Activated T-helper 17 cell treated with anti-CD3 and anti-CD28 coated beads, Interleukin-2, amount 50 U/mL, for 72 hours (primary cell): Measurements from ENCODE around the gene ATP6V1A. TPM values are rescaled to one million over a fixed set of nuclear protein-coding genes. Genes with fewer than 3 reads are reported as not detected.

Experiments
- total RNA-seq, 2 donors: library from RNA; stranded (reverse); gene quantifications; one replicate each; pipeline ENCODE4 v1.2.3, GENCODE V29; 2022

ATP6V1A gene
- total RNA-seq, 2 donors from 2014 or later: 27.0 to 39.6 TPM

Other genes starting within 250 kb of the ATP6V1A start
- 10 to 100 TPM; 24.7 to 56.8 TPM for gene SPICE1, start 231.9 kb upstream of the ATP6V1A start, total RNA-seq
- gene SIDT1, start 214.5 kb upstream of the ATP6V1A start, total RNA-seq: 10 to 100 TPM; 17.0 to 20.8 TPM
- 10 to 100 TPM; 14.6 to 19.9 TPM for gene USF3, start 50.4 kb upstream of the ATP6V1A start, total RNA-seq
- 100 to 1,000 TPM in 1 of 2 donors, 10 to 100 TPM in 1; 62.1 to 152 TPM for gene NAA50, start 786 bp upstream of the ATP6V1A start, total RNA-seq
- gene GRAMD1C, start 91.8 kb downstream of the ATP6V1A start, total RNA-seq: under 1 TPM; 0.32 to 0.56 TPM
- gene ZDHHC23, start 201.0 kb downstream of the ATP6V1A start, total RNA-seq: 1 to 10 TPM; 4.0 to 4.1 TPM